Measurements from ENCODE around the gene KRTAP5-8. TPM values are rescaled to one million over a fixed set of nuclear protein-coding genes. Genes with fewer than 3 reads are reported as not detected.

Gene KRTAP5-8
- total RNA-seq, 2 donors from 2014 or later, result 0.68 TPM; not detected in 1

GRCh38 chr11:71557257-71557656 is 19.4 kb downstream of the KRTAP5-8 start:
- no peak overlapping the region for H3K27ac ChIP-seq
- DNase-seq (ENCODE audit: low spot score), result no peak
- H3K36me3 ChIP-seq, result no peaks in the 10 kb centered on the region
- H3K4me1 ChIP-seq (ENCODE audit: control insufficient read depth in 1 of 2, low read depth in 2 of 2), result no peaks in the 10 kb centered on the region
- H3K9me3 ChIP-seq, result no peaks in the 10 kb centered on the region
- H3K27me3 ChIP-seq (replicated peaks; ENCODE audit: insufficient read depth), result no peaks in the 10 kb centered on the region
- H3K4me3 ChIP-seq, result no peak overlapping the region
- no peak for ATAC-seq (ENCODE audit: insufficient number of reproducible peaks, low FRiP score, low read depth)
- TF ChIP-seq CTCF (IDR thresholded peaks at IDR 0.05), result no peak

GRCh38 chr11:71558996-71559395 is 21.2 kb downstream of the KRTAP5-8 start:
- H3K4me3 ChIP-seq, result no peak overlapping the region
- TF ChIP-seq CTCF (IDR thresholded peaks at IDR 0.05), result no peak
- H3K9me3 ChIP-seq, result no peaks in the 10 kb centered on the region
- no peak for DNase-seq (ENCODE audit: low spot score)
- H3K27ac ChIP-seq, result no peak overlapping the region
- H3K36me3 ChIP-seq, result no peaks in the 10 kb centered on the region
- H3K27me3 ChIP-seq (replicated peaks; ENCODE audit: insufficient read depth), result no peaks in the 10 kb centered on the region
- ATAC-seq (ENCODE audit: insufficient number of reproducible peaks, low FRiP score, low read depth), result no peak
- H3K4me1 ChIP-seq (ENCODE audit: control insufficient read depth in 1 of 2, low read depth in 2 of 2), result no peaks in the 10 kb centered on the region

- H3K4me1 ChIP-seq (ENCODE audit: control insufficient read depth in 1 of 2, low read depth in 2 of 2), result no peaks in the 10 kb centered on the region
- no peaks in the 10 kb centered on the region for H3K36me3 ChIP-seq
- no peaks in the 10 kb centered on the region for H3K27me3 ChIP-seq (replicated peaks; ENCODE audit: insufficient read depth)
- ATAC-seq (ENCODE audit: insufficient number of reproducible peaks, low FRiP score, low read depth), result no peak
- TF ChIP-seq CTCF (IDR thresholded peaks at IDR 0.05), result no peak
- no peak overlapping the region for H3K27ac ChIP-seq
- DNase-seq (ENCODE audit: low spot score), result no peak
- no peaks in the 10 kb centered on the region for H3K9me3 ChIP-seq
- no peak overlapping the region for H3K4me3 ChIP-seq
These were observed 24.3 kb downstream of the KRTAP5-8 start for GRCh38 chr11:71562120-71562519.

GRCh38 chr11:71563406-71563805 is 25.6 kb downstream of the KRTAP5-8 start:
- no peak overlapping the region for H3K4me3 ChIP-seq
- TF ChIP-seq CTCF (IDR thresholded peaks at IDR 0.05), result no peak
- DNase-seq (ENCODE audit: low spot score) (no peak), ATAC-seq (ENCODE audit: insufficient number of reproducible peaks, low FRiP score, low read depth) (peak; percentile 16)
- no peak overlapping the region for H3K27ac ChIP-seq
- H3K36me3 ChIP-seq, result no peaks in the 10 kb centered on the region
- H3K9me3 ChIP-seq, result no peaks in the 10 kb centered on the region
- H3K4me1 ChIP-seq (ENCODE audit: control insufficient read depth in 1 of 2, low read depth in 2 of 2), result no peaks in the 10 kb centered on the region
- H3K27me3 ChIP-seq (replicated peaks; ENCODE audit: insufficient read depth), result no peaks in the 10 kb centered on the region

GRCh38 chr11:71564430-71564829 is 26.6 kb downstream of the KRTAP5-8 start:
- Histone ChIP-seq H3K36me3 (no peaks in the 10 kb centered on the region), H3K9me3 (no peaks in the 10 kb centered on the region), H3K27ac (no peak overlapping the region), H3K4me1 (ENCODE audit: control insufficient read depth in 1 of 2, low read depth in 2 of 2) (no peaks in the 10 kb centered on the region), H3K4me3 (no peak overlapping the region), H3K27me3 (replicated peaks; ENCODE audit: insufficient read depth) (no peaks in the 10 kb centered on the region)
- DNase-seq (ENCODE audit: low spot score), result no peak
- no peak for TF ChIP-seq CTCF (IDR thresholded peaks at IDR 0.05)
- no peak for ATAC-seq (ENCODE audit: insufficient number of reproducible peaks, low FRiP score, low read depth)
